NCI-H1105 treated with DMSO at 0.1 percent for 48 hours (cell line): ENCODE data around the gene HOXA2.

ENCODE experiments used
- DNase-seq: peaks from one replicate; lab custom pipeline; 2025; lab: John Stamatoyannopoulos, UW

HOXA2 gene

DNA sequence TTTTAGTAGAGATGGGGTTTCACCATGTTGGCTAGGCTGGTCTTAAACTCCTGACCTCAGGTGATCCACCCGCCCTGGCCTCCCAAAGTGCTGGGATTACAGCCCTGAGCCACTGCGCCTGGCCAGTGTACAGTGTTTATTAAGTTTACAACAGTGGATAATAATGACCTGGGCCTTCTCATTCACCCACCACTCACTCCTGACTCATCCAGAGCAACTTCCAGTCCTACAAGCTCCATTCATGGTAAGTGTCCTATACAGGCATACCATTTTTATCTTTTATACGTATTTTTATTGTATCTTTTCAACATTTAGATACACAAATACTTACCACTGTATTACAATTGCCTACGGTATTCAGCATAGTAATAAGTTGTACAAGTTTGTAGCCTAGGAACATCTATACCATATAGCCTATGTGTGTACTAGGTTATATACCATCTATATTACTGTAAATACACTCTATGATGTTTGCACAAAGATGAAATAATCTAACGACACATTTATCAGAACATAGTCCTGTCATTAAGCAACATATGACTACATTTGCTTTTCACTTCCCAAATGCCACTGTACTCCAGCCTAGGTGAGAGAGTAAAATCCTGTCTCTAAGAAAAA lies 23.8 kb downstream of the HOXA2 start:
- DNase-seq, result no peak

DNA sequence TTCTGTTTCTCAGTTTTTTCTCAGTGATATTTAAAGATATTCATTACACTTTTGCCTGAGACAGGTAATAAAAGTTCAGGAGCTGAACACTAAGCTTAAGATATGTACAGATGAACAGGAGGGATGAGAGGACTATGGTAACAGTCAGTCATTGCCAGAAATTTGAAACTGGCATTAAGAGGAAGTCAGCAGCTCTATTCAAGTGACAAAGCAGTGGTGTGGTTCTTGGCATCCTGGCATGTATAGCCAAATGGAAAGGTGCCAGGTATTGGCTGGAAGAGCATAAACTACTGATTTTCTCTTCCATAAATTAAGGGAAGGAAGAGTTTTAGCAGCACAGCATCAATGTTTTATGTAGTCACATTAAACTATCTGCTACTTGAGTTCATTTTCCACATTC lies 29.4 kb downstream of the HOXA2 start:
- DNase-seq, result peak; percentile 71

DNA sequence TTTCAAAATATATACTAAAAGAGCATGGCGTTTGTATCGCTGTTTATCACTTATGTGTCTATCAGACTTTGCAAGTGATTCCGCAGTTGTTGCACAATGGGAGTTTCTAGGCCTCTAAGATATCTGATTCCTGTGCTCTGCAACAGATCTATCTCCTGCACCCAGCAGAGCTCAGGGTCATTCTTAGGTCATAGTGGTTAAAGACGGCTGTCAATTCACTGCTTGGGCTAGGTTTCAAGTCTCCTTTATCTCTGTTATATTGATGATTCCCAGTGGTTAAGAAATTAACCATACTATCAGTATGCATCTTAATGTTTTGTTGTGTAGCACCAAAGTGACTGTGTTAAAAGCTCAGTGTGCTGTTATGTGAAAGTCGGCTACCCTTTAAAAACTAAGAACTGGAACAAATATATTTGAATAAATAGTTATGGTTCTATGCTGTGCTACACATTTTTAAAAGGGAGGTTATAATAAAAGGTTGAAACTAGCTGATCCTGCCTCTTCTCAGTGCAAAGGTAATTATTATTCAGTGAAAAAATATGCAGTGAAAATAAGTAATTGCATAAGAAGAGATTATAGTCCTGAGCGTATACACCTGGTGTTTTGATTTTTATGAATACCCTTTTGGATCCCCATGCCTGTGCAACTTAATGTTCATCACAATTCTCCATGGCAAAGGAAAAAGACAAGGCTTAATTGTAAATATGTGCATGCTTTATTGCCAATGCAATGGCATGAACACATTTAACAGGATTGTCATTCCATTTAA lies 30.7 kb downstream of the HOXA2 start:
- DNase-seq, result no peak

DNA sequence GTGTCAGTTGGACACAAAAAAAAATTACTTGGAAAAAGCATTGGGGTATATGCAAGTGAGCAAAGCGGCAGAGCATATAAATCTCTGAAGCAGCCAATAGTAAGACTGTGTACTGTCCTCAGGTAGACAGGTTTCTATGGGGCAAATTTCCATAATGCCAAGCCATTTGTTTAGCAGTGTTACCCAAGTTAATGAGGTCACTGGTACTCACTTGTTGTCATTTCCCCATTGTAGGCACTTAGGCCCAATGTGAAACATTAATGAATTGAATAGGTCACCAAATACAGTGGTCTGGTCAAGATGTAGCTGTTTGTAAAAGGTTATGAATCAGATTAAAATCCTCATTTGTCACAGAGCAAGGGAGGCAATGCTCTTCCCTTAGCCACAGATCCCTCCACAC lies 34.2 kb downstream of the HOXA2 start:
- DNase-seq, result no peak

DNA sequence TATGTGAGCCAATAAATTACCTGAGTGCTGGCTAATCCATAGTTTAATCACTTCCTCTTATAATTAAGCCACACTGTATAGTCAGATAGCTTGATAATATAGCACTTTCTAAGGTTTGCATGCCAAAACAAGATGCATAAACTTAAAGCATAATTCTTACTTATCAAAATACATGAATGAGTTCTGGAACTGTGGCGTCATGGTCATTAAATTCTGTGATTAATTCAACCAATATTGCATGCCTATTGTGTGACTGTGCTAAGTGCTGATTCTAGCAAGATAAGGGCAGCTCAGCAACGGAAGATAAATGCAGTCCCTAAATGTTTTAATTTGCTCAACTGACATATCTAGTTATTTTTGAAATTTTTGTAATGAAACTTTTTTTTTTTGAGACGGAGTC lies 36.3 kb downstream of the HOXA2 start:
- DNase-seq, result no peak

DNA sequence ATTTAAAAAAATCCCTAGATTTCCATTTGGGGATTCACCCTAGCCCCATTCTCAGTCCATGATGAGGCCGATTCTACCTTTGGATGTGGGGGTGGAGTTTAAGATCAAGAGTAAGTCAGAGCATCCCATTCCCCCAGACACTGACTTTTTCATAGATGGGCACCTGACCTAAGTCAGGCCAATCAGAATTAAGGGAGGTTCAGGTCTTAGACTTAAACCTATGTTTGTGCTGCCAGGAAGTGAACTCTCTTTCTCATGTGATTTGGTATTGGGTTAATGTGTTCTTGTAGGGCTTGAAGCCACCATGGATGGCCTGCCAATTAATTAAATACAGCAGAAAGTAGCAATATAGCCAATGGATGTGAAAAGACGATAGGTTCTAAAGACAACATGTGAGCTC lies 36.8 kb downstream of the HOXA2 start:
- DNase-seq, result no peak

DNA sequence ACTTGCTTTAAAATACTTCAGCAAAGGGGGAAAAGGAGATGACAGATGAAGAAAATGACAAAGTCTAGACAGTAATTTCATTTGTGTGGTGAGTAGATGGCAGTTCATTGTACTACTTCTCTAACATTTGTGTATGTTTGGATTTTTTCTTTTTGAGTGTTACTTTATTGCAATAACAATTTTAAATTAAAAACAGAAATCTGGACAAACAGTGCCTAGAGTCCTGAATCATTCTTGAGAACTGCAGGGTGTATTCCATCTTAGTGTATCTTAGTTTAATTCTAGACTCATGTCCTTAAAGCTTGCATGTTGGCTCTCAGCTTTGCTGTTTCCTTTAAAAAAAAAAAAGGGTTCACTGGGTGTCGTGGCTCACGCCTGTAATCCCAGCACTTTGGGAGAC lies 37.8 kb downstream of the HOXA2 start:
- DNase-seq, result no peak

DNA sequence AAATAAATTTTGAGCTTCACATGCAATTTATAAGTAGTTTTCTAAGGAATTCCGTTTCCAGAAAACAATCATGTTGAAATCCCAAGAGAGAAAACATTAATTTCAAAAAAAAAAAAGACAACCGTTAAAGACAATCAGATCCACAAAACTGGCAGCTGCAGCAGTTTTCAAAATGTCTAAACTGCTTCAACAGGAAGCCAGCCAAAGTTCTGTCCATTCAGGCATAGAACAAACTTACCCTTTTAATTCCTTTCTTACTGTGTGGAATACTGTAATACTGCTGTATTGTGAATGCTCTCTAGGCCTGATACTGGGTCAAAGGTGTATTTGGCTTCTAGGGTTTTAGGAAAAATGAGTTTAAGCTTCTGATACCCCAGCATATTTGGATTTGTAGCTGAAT lies 38.3 kb downstream of the HOXA2 start:
- no peak for DNase-seq

DNA sequence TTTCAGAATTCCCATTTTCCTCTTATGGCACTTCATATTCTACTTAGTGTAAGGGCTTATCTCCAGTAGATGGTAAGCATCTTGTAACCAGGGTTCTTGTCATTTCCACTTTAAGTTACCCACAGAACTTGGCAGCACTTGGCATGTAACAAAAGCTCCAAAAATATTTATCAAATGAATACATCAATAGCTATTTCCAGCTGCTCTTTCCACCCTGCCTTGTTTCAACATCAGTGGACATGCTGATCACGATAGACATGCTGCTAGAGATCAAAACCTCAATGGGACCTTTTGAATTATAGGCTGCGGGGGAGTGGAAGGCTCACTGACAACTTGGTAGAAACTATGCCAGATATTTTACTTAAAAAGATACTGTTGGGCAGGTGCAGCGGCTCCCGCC lies 39.5 kb downstream of the HOXA2 start:
- no peak for DNase-seq

DNA sequence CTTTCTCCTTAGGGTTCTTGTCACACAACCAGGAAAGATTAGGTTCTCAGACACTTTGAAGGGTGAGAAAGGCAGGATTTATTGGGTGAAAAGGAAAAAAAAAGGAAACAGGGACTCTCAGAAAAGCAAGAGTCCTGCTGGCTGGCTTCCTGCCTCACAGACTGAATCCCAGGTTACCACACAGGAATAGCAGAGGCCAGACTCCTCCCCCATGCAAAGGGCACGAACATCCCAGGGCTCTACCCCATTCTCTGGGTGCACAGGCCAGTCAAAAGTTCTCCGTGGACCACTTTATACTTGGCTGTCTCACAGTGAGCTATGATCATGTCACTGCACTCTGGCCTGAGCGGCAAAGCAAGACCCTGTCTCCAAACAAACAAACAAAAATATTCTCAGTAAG lies 49.3 kb downstream of the HOXA2 start:
- no peak for DNase-seq

DNA sequence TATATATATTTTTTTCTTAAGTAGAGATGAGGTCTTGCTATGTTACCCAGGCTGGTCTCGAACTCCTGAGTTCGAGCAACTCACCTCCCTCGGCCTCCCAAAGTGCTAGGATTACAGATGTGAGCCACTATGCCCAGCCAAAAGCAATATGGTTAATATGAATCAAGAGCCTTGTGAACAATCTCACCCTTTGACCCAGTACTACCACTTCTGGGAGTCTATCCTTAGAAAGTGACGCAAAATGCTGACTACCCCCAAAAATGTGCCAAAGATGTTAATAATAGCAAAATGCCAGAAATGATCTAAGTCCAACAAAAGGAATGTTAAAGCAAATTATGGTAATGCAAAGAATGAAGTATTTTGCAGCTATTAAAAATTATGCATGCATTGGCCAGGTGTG lies 51.0 kb downstream of the HOXA2 start:
- DNase-seq, result no peak
